Thyroid gland (tissue), 4 donors: ENCODE data around the gene HES3. TPM values are rescaled to one million over a fixed set of nuclear protein-coding genes. Genes with fewer than 3 reads are reported as not detected.

Source experiments
- DNase-seq, 2 donors: peaks; one replicate each; pipeline ENCODE4 v3.0.0-alpha.2; 2019
- H3K27ac ChIP-seq, 3 donors: fragments of 200-600 bp; sonication (generic); 1 replicate in 2 of 3; 2 replicates in 1 of 3; pipeline ENCODE4 v1.5.1; 2016 to 2019; ENCODE audit warnings: mild to moderate bottlenecking in 1 of 3, moderate library complexity in 1 of 3
- H3K27me3 ChIP-seq: fragments of 200-600 bp; sonication (generic); one replicate; pipeline ENCODE4 v1.5.1; 2019
- H3K36me3 ChIP-seq, 2 donors: fragments of 200-600 bp; sonication (generic); one replicate each; pipeline ENCODE4 v1.5.1; 2016 to 2019
- H3K4me1 ChIP-seq, 2 donors: fragments of 200-600 bp; sonication (generic); one replicate each; pipeline ENCODE4 v1.5.1; 2017 to 2019
- H3K4me3 ChIP-seq, 3 donors: fragments of 200-600 bp; sonication (generic); replicated peaks in 1 of 3; 1 replicate in 2 of 3; 2 replicates in 1 of 3; pipeline ENCODE4 v1.5.1; 2016; ENCODE audit warnings: mild to moderate bottlenecking in 1 of 3
- H3K9me3 ChIP-seq: fragments of 200-600 bp; sonication (generic); one replicate; pipeline ENCODE4 v1.5.1; 2017
- CTCF ChIP-seq, 6 experiments: fragments of 200-600 bp in 3 of 6; fragments of 450-650 bp in 3 of 6; sonication (generic) in 3 of 6; IDR thresholded peaks; one replicate each; pipeline ENCODE4 v1.5.1; 2016 to 2019; ENCODE audit warnings: antibody characterized with exemption in 6 of 6, mild to moderate bottlenecking in 2 of 6, inconsistent platforms in 1 of 6, moderate library complexity in 1 of 6
- POLR2A ChIP-seq, 2 donors: fragments of 450-650 bp; IDR thresholded peaks; one replicate each; pipeline ENCODE4 v1.6.1; 2017; ENCODE audit warnings: antibody characterized with exemption in 2 of 2, mild to moderate bottlenecking in 2 of 2, moderate library complexity in 1 of 2
- WGBS, 2 donors: methylation state at CpG; one replicate each; pipeline ENCODE4 v1.1.5; 2017; 5-methylcytosine and 5-hydroxymethylcytosine counted together
- intact Hi-C: fragments of 100-400 bp; cut with DNase I; formaldehyde crosslinking; loops from one replicate; pipeline ENCODE4 v1.15.1; 2023
- total RNA-seq, 4 donors: library from RNA; depleted of rRNA; stranded (reverse); fragments of >200 nt; gene quantifications; one replicate each; pipeline ENCODE4 v1.2.3, GENCODE V29; 2016

HES3 gene
- total RNA-seq, 4 donors from 2014 or later: not detected

GRCh38 chr1:6225651-6226050 is 18.3 kb upstream of the HES3 start:
- H3K27ac ChIP-seq: no peak overlapping the region
- no peak for DNase-seq
- intact Hi-C loops: no loop called here
- H3K4me3 ChIP-seq: no peak overlapping the region
- 94 to 97% methylated on average over 8 of the region's 8 CpGs for WGBS, 2 donors
- peaks cover 0 to 4% of the 10 kb centered on the region in 2 donors for H3K4me1 ChIP-seq
- H3K36me3 ChIP-seq: peaks cover 31 to 38% of the 10 kb centered on the region in 2 donors
- no peaks in the 10 kb centered on the region for H3K27me3 ChIP-seq
- H3K9me3 ChIP-seq: no peaks in the 10 kb centered on the region
- TF ChIP-seq CTCF (IDR thresholded peaks at IDR 0.05) (no peak), POLR2A (IDR thresholded peaks at IDR 0.05) (no peak)

GRCh38 chr1:6233376-6233775 is 10.6 kb upstream of the HES3 start:
- H3K27me3 ChIP-seq: no peaks in the 10 kb centered on the region
- no peak overlapping the region for H3K27ac ChIP-seq
- H3K9me3 ChIP-seq: no peaks in the 10 kb centered on the region
- H3K36me3 ChIP-seq: peaks cover 22 to 31% of the 10 kb centered on the region in 2 donors
- TF ChIP-seq POLR2A (IDR thresholded peaks at IDR 0.05): no peak
- TF ChIP-seq CTCF (IDR thresholded peaks at IDR 0.05): no peak
- no peak overlapping the region for H3K4me3 ChIP-seq
- DNase-seq: no peak
- WGBS, 2 donors: 55 to 77% methylated on average over 1 of the region's 1 CpG
- H3K4me1 ChIP-seq: peaks cover 9 to 11% of the 10 kb centered on the region in 2 donors
- intact Hi-C loops: no loop called here

GRCh38 chr1:6234502-6235295 is 9.3 kb upstream of the HES3 start:
- Histone ChIP-seq H3K4me1 (peaks cover 9 to 11% of the 10 kb centered on the region in 2 donors), H3K27me3 (no peaks in the 10 kb centered on the region), H3K9me3 (no peaks in the 10 kb centered on the region), H3K36me3 (peaks cover 20 to 31% of the 10 kb centered on the region in 2 donors), H3K27ac (no peak overlapping the region), H3K4me3 (peak overlapping the region; percentile 60 to 93 (median 72))
- DNase-seq: no peak
- 57 to 60% methylated on average over 20 of the region's 20 CpGs for WGBS, 2 donors
- intact Hi-C loops: no loop called here
- no peak for TF ChIP-seq CTCF (IDR thresholded peaks at IDR 0.05)
- TF ChIP-seq POLR2A (IDR thresholded peaks at IDR 0.05): no peak

- intact Hi-C loops: no loop called here
- H3K4me3 ChIP-seq: peak overlapping the region; percentile 60 to 93 (median 72)
- peaks cover 3% of the 10 kb centered on the region for H3K27me3 ChIP-seq
- 0 to 1% methylated on average over 7 to 18 of the region's 30 CpGs for WGBS, 2 donors
- no peak for TF ChIP-seq POLR2A (IDR thresholded peaks at IDR 0.05)
- no peak for TF ChIP-seq CTCF (IDR thresholded peaks at IDR 0.05)
- peaks cover 9 to 11% of the 10 kb centered on the region in 2 donors for H3K4me1 ChIP-seq
- no peak overlapping the region for H3K27ac ChIP-seq
- no peak for DNase-seq
- peaks cover 15 to 25% of the 10 kb centered on the region in 2 donors for H3K36me3 ChIP-seq
- no peaks in the 10 kb centered on the region for H3K9me3 ChIP-seq
These were observed 8.7 kb upstream of the HES3 start for GRCh38 chr1:6235296-6235677.

- TF ChIP-seq POLR2A (IDR thresholded peaks at IDR 0.05): no peak
- TF ChIP-seq CTCF (IDR thresholded peaks at IDR 0.05): no peak
- Histone ChIP-seq H3K4me3 (no peak overlapping the region), H3K27ac (no peak overlapping the region), H3K27me3 (peaks cover 16% of the 10 kb centered on the region), H3K36me3 (peaks cover 0 to 9% of the 10 kb centered on the region in 2 donors), H3K4me1 (peaks cover 9 to 16% of the 10 kb centered on the region in 2 donors), H3K9me3 (no peaks in the 10 kb centered on the region)
- no peak for DNase-seq
- intact Hi-C loops: no loop called here
- 94 to 95% methylated on average over 4 of the region's 4 CpGs for WGBS, 2 donors
These were observed 6.9 kb upstream of the HES3 start for GRCh38 chr1:6237093-6237492.
